Right forelimb (tissue), 1 donor: ENCODE data around the gene FRMD3.

Source experiments
- DNase-seq: peaks from one replicate; pipeline ENCODE4 v3.0.0-alpha.2; 2018

Gene FRMD3

GRCh38 chr9:83431101-83432060 is 106.8 kb downstream of the FRMD3 start:
- DNase-seq, result no peak

- no peak for DNase-seq
Measured at GRCh38 chr9:83430681-83431080, 107.5 kb downstream of the FRMD3 start.

DNA sequence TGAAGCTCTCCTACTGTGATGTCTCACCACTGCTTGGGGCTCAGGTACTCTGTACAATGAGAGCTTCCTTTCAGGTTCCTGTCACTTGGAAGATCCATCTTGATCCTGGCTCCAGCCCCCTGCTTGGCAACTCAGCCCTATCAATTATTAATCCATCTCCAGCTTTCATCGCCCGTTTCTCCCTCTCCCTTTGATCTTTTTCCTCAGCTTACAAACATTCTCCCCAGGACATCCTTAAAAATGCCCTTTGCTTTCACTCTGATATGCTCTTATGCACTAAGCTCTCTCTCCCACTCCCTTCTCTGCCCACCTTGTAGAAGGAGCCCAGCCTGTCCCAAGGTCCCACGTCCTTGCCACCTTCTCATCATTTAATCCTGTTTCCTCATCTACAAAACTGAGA is 109.0 kb downstream of the FRMD3 start:
- DNase-seq, result no peak

DNA sequence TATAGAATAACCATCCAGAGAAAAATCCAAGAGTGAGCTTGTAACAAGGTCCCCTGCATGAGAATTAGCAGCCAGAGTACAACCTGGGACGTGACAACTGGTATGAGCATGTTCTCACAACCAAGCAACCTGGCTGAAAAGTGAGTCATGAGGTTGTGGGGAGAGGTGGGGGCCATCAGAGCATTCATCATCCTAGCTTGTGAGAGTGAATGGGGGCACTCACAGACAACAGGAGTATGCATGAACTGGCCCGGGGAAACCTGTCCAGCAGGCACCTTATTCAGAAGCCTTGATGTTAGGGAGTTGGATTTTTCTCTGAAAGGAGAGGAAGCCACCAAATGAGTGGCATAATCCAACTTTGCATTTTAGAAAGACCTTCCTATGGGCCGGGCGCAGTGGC is 113.0 kb downstream of the FRMD3 start:
- DNase-seq, result no peak

DNA sequence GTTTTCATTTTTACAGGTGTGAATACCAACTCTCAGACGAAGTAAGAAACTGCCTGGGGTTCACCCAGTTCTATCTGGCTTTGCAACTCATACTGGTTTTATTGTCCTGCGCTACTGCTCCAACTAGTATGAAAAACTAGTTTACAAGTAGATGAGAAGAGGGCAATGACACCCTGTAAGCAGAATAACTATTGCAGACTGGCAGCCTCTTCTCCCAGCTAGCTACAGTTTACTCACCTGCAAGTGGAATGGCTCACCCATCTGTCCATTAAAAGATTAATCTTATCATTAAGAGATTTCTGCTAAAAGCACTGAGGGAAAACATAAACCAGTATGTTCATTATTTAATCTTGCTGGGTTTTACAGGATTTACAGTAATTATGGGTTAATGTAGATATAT is 113.4 kb downstream of the FRMD3 start:
- DNase-seq, result no peak

DNA sequence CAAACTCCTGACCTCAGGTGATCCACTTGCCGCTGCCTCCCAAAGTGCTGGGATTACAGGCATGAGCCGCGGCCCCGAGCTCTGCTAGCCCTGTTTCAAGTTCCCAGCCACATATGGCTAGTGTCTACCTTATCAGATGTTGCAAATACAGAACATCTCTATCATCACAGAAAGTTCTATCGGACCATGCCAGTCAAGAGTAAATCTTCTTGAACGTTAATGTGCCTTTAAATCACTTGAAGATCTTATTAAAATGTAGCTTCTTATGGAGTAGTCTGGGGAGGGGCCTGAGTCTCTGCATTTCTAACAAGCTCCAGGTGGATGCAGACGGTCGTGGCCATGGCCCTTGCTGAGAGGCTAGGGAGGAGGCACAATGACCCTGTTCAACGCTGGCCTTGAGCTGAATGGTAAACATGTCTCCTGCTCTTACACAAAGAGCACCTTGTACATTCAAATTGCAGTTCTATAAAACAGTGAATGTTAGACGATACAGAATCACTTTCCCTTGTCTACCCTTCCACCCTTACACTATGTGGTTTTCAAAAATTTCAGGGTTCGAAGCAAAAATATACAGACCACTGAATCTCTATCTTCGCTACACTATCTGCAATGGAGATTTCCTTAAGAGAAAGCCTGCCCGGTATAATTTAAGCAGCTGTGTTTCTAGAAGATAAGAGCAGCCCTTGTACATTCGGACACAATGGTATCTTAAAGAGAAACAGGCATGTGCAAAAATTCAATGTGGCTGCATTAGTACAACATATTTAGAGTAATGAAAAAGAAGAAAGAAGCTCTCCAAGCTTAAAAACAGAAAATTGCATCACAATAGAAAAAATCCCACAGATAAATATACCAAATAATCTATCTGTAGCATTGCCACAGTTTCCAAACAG is 114.1 kb downstream of the FRMD3 start:
- DNase-seq, result no peak

- DNase-seq, result no peak
Measured at GRCh38 chr9:83422527-83422926, 115.7 kb downstream of the FRMD3 start.

DNA sequence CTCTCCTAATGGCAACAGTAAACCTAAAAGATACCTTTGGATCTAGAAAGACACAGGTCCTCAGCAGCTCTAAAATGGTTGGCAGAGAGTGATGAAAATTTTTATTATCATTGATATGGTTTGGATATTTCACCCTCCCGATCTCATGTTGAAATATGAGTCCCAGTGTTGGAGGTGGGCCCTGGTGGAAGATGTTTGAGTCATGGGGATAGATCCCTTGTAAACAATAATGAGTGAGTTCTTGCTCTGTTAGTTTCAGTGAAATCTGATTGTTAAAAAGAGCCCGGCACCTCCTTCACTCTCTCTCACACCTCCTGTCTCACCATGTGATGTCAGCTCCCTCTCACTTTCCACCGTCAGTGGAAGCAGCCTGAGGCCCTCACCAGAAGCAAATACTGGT is 117.7 kb downstream of the FRMD3 start:
- no peak for DNase-seq

GRCh38 chr9:83419961-83420360 is 118.2 kb downstream of the FRMD3 start:
- no peak for DNase-seq

GRCh38 chr9:83418283-83418682 is 119.9 kb downstream of the FRMD3 start:
- no peak for DNase-seq

DNA sequence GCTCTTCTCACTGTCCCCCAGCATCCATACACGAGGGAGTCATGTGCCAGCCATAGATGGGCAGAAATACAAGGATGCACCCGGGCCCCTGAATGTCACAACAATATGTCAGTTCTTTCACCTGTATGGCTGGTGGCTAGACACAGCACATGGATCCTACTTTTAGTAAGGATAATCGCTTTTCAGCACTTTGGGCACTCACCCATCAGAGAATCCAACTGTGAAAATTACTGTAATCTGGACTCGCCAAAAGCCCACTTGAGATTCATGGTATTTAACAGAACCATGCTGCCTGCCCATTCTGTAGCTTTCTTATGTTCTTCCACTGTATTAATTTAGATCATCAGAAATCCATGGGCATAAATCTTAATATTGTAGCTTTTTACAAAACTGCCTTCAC is 124.8 kb downstream of the FRMD3 start:
- DNase-seq, result no peak

- DNase-seq, result no peak
Measured at GRCh38 chr9:83410701-83411100, 127.5 kb downstream of the FRMD3 start.

GRCh38 chr9:83406921-83407320 is 131.3 kb downstream of the FRMD3 start:
- no peak for DNase-seq

- DNase-seq, result no peak
Measured at GRCh38 chr9:83405759-83406158, 132.4 kb downstream of the FRMD3 start.

- DNase-seq, result no peak
Measured at GRCh38 chr9:83403527-83404238, 134.5 kb downstream of the FRMD3 start.

- DNase-seq, result no peak
Measured at GRCh38 chr9:83401328-83401900, 136.8 kb downstream of the FRMD3 start.

DNA sequence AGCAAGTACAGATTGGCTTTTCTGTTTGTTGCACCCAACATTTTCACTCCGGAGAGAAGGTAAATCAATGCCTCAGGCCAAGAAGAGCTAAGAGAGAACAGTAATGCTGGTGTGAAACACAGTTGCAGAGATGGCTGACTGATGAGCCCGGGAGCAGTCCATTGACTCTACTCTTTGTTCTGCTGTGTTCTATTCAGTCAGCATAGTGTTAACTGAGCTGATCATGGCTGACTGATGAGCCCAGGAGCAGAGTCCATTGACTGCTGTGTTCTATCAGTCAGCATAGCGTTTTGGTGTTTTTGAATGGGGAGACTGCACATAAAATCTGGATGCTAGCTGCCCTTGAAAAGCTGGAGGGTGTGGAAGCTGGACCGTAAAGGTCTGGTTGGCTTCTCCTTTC is 141.4 kb downstream of the FRMD3 start:
- no peak for DNase-seq

GRCh38 chr9:83396342-83396741 is 141.9 kb downstream of the FRMD3 start:
- DNase-seq, result no peak

DNA sequence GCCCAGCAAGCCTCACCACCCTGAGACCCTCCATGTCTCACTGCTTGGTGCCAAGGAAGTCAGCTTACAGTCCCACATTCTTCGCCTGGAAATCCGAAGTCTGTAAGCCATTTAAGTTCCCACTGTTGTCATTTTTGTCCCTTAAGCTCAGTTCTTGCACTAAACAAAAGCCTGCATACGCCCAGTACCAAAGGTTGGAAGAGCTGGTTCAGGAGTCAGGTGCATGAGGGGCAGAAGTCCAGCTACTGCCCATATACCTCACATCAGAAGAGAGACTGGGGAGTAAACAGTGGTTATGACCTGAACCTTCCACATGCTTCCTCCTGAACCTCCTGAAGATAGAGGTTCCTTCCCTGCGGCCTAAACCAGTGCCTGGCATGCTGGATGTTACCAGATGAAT is 146.0 kb downstream of the FRMD3 start:
- no peak for DNase-seq

- DNase-seq, result no peak
Measured at GRCh38 chr9:83388346-83388745, 149.9 kb downstream of the FRMD3 start.

DNA sequence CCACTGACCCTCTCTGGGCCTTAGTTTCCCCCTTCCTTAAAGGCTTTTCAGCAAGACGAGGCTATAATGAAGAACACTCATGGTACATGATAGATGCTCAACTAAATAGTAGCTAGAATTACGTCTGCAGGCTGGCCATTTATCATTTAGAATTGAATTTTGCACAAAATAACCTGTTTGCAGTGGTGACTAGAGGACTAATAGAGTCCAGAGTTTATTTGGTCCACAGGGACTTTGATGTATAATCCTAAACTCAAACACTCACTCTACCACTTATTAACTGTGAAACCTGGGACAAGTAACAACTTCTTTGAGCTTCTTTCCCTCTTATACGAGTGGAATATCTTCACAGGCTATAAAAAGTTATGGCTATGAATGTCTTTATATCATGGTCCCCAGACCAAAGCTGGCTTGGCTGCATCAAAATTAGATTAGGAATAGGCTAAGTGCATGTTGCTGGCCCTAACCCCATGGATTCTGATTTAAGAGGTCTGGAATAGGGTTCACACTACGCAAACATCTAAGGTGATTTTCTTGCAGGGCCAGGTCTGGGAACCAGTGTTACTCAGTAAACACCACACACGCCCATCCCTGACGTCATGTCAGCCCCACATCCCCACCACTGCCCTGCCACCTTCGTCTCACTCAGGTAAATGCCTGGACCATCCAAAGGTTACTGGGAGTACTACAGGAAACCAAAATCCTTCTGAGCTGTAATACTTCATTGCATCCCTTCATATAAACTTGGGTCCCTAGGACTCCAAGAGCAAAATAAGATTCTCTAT is 150.6 kb downstream of the FRMD3 start:
- no peak for DNase-seq

GRCh38 chr9:83385317-83385716 is 152.9 kb downstream of the FRMD3 start:
- no peak for DNase-seq
